H9 (cell line): Measurements from ENCODE around the gene WNT10A. TPM values are rescaled to one million over a fixed set of nuclear protein-coding genes. Genes with fewer than 3 reads are reported as not detected.

ENCODE experiments used
- DNase-seq: peaks from one replicate; pipeline ENCODE4 v3.0.0-alpha.2; 2017
- H2AFZ ChIP-seq: one replicate; pipeline ENCODE4 v1.6.1; 2013; ENCODE audit warnings: mild to moderate bottlenecking, low read length, control low read depth, moderate library complexity
- H2AK5ac ChIP-seq: 2 replicates; pipeline ENCODE4 v1.6.1; 2013; ENCODE audit warnings: low read length, control low read depth, mixed read lengths; ENCODE audit not compliant: insufficient read length
- H2BK120ac ChIP-seq: one replicate; pipeline ENCODE4 v1.6.1; 2013; ENCODE audit warnings: low read depth, mild to moderate bottlenecking, low read length, control low read depth, inconsistent platforms; ENCODE audit not compliant: poor library complexity, severe bottlenecking
- H2BK12ac ChIP-seq: 2 replicates; pipeline ENCODE4 v1.6.1; 2013; ENCODE audit warnings: low read length, control low read depth, mixed read lengths, low read depth; ENCODE audit not compliant: insufficient read length
- H2BK15ac ChIP-seq: 2 replicates; pipeline ENCODE4 v1.6.1; 2013; ENCODE audit warnings: low read depth, low read length, control low read depth
- H2BK20ac ChIP-seq: one replicate; pipeline ENCODE4 v1.6.1; 2013; ENCODE audit warnings: low read depth, mild to moderate bottlenecking, low read length, control low read depth, inconsistent platforms; ENCODE audit not compliant: poor library complexity, severe bottlenecking
- H2BK5ac ChIP-seq: 2 replicates; pipeline ENCODE4 v1.6.1; 2013; ENCODE audit warnings: low read length, control low read depth, mixed read lengths; ENCODE audit not compliant: insufficient read length
- H3K14ac ChIP-seq: 2 replicates; pipeline ENCODE4 v1.6.1; 2013; ENCODE audit warnings: low read length, control low read depth; ENCODE audit not compliant: insufficient read depth
- H3K18ac ChIP-seq: 2 replicates; pipeline ENCODE4 v1.6.1; 2013; ENCODE audit warnings: low read depth, mild to moderate bottlenecking, mixed read lengths, low read length, control low read depth; ENCODE audit not compliant: insufficient read length
- H3K23ac ChIP-seq: 2 replicates; pipeline ENCODE4 v1.6.1; 2013; ENCODE audit warnings: low read length, control low read depth, mixed read lengths, low read depth; ENCODE audit not compliant: insufficient read length
- H3K23me2 ChIP-seq: 2 replicates; pipeline ENCODE4 v1.6.1; 2013; ENCODE audit warnings: low read depth, mild to moderate bottlenecking, mixed read lengths, low read length, control low read depth; ENCODE audit not compliant: insufficient read length, poor library complexity, severe bottlenecking
- H3K27ac ChIP-seq: 2 replicates; pipeline ENCODE4 v1.5.1; 2013; ENCODE audit warnings: low read length, control low read depth, mixed read lengths, low read depth; ENCODE audit not compliant: insufficient read length
- H3K27me3 ChIP-seq: 2 replicates; pipeline ENCODE4 v1.6.1; 2013; ENCODE audit warnings: low read length, control low read depth, inconsistent platforms; ENCODE audit not compliant: insufficient read depth
- H3K4ac ChIP-seq: 2 replicates; pipeline ENCODE4 v1.6.1; 2013; ENCODE audit warnings: low read depth, mild to moderate bottlenecking, control low read depth, inconsistent platforms, low read length, moderate library complexity
- H3K4me1 ChIP-seq: 2 replicates; pipeline ENCODE4 v1.6.1; 2013; ENCODE audit warnings: low read length, control low read depth, inconsistent platforms; ENCODE audit not compliant: insufficient read depth
- H3K4me2 ChIP-seq: 2 replicates; pipeline ENCODE4 v1.6.1; 2013; ENCODE audit warnings: low read length, control low read depth, mixed read lengths; ENCODE audit not compliant: insufficient read length, insufficient read depth
- H3K56ac ChIP-seq: 2 replicates; pipeline ENCODE4 v1.6.1; 2013; ENCODE audit warnings: low read depth, mild to moderate bottlenecking, mixed read lengths, low read length, control low read depth; ENCODE audit not compliant: insufficient read length
- H3K79me1 ChIP-seq: 2 replicates; pipeline ENCODE4 v1.6.1; 2013; ENCODE audit warnings: low read depth, mild to moderate bottlenecking, moderate library complexity, low read length, control low read depth, inconsistent platforms; ENCODE audit not compliant: insufficient read depth, poor library complexity, severe bottlenecking
- H3K79me2 ChIP-seq: 2 replicates; pipeline ENCODE4 v1.6.1; 2013; ENCODE audit warnings: low read length, control low read depth, inconsistent platforms; ENCODE audit not compliant: insufficient read depth
- H3K9ac ChIP-seq: 2 replicates; pipeline ENCODE4 v1.6.1; 2013; ENCODE audit warnings: low read length, control low read depth, mixed read lengths; ENCODE audit not compliant: insufficient read length; ENCODE audit errors: extremely low read depth
- H3K9me3 ChIP-seq: one replicate; pipeline ENCODE4 v1.6.1; 2013; ENCODE audit warnings: low read depth, low read length, inconsistent platforms; ENCODE audit not compliant: control insufficient read depth
- H3T11ph ChIP-seq: one replicate; pipeline ENCODE4 v1.6.1; 2013; ENCODE audit warnings: mild to moderate bottlenecking, low read length, control low read depth, inconsistent platforms
- H4K20me1 ChIP-seq: one replicate; pipeline ENCODE4 v1.6.1; 2013; ENCODE audit not compliant: control insufficient read depth, insufficient read length, insufficient read depth
- H4K5ac ChIP-seq: 2 replicates; pipeline ENCODE4 v1.6.1; 2013; ENCODE audit warnings: low read depth, mild to moderate bottlenecking, mixed read lengths, low read length, control low read depth; ENCODE audit not compliant: insufficient read length
- H4K8ac ChIP-seq: replicated peaks from 2 replicates; pipeline ENCODE4 v1.6.1; 2013; ENCODE audit warnings: low read length, control low read depth, mixed read lengths, low read depth; ENCODE audit not compliant: insufficient read length
- H4K91ac ChIP-seq: 2 replicates; pipeline ENCODE4 v1.6.1; 2013; ENCODE audit warnings: low read depth, mild to moderate bottlenecking, moderate library complexity, mixed read lengths, low read length, control low read depth; ENCODE audit not compliant: insufficient read length
- H3K27ac Mint-ChIP-seq, 3 experiments: 2 replicates in 2 of 3; 3 replicates in 1 of 3; pipeline ENCODE4 v1.8.0; 2020 to 2021; ENCODE audit warnings: mixed read lengths in 3 of 3, mild to moderate bottlenecking in 1 of 3, moderate library complexity in 1 of 3
- H3K27me3 Mint-ChIP-seq: 2 replicates; pipeline ENCODE4 v1.8.0; 2021; ENCODE audit warnings: low read depth, mild to moderate bottlenecking, moderate library complexity, mixed read lengths
- H3K36me3 Mint-ChIP-seq, 3 experiments: 2 replicates in 2 of 3; 3 replicates in 1 of 3; pipeline ENCODE4 v1.8.0; 2020 to 2021; ENCODE audit warnings: low read depth in 3 of 3, mixed read lengths in 3 of 3; ENCODE audit not compliant: insufficient read depth in 1 of 3
- H3K4me1 Mint-ChIP-seq, 2 experiments: 2 replicates each; pipeline ENCODE4 v1.8.0; 2020; ENCODE audit warnings: mixed read lengths in 2 of 2
- H3K4me3 Mint-ChIP-seq, 2 experiments: 2 replicates in 1 of 2; 3 replicates in 1 of 2; pipeline ENCODE4 v1.8.0; 2020 to 2021; ENCODE audit warnings: mild to moderate bottlenecking in 2 of 2, mixed read lengths in 2 of 2, moderate library complexity in 1 of 2
- H3K9me3 Mint-ChIP-seq, 2 experiments: 2 replicates in 1 of 2; 3 replicates in 1 of 2; pipeline ENCODE4 v1.8.0; 2020; ENCODE audit warnings: mild to moderate bottlenecking in 2 of 2, mixed read lengths in 2 of 2, moderate library complexity in 1 of 2
- WGBS: extraction: QIAGEN DNeasy Blood & Tissue Kit; methylation state at CpG from one replicate; pipeline ENCODE4 v1.1.7; 2013; ENCODE audit warnings: missing lambda C conversion rate, low lambda C conversion rate, mixed read lengths; ENCODE audit not compliant: insufficient read length; ENCODE audit errors: extremely low coverage; 5-methylcytosine and 5-hydroxymethylcytosine counted together
- total RNA-seq: library from RNA; stranded (reverse); gene quantifications from 2 replicates; pipeline ENCODE4 v1.2.1, GENCODE V29; 2021
- TF ChIP-seq, protein P1 (sequence below): fragments of 200-600 bp; sonication (generic); conservative IDR thresholded peaks from 3 replicates; pipeline ENCODE4 v1.8.0; 2021; ENCODE audit warnings: antibody characterized with exemption, mild to moderate bottlenecking

The WNT10A gene
- total RNA-seq, 1 experiment from 2014 or later: not detected

- no CpG with 5 or more reads among the region's 2 CpGs for WGBS
- no peak overlapping the region for H3K18ac ChIP-seq
- H3K56ac ChIP-seq: no peak overlapping the region
- no peak overlapping the region for H2BK120ac ChIP-seq
- no peak overlapping the region for H2BK15ac ChIP-seq
- no peaks in the 10 kb centered on the region for H3K9me3 ChIP-seq
- no peak overlapping the region for H3K14ac ChIP-seq
- H2BK20ac ChIP-seq: no peak overlapping the region
- H3K27me3 ChIP-seq: no peaks in the 10 kb centered on the region
- Mint-ChIP-seq H3K27ac (no peak overlapping the region), H3K9me3 (peaks cover 41 to 47% of the 10 kb centered on the region in 2 experiments), H3K27me3 (peaks cover 22% of the 10 kb centered on the region), H3K4me3 (no peak overlapping the region), H3K36me3 (peaks cover 12 to 24% (median 22%) of the 10 kb centered on the region in 3 experiments; a peak in 6 of 7 replicates), H3K4me1 (no peaks in the 10 kb centered on the region)
- H3T11ph ChIP-seq: no peak overlapping the region
- H4K91ac ChIP-seq: no peak overlapping the region
- H2BK5ac ChIP-seq: no peak overlapping the region
- no peak overlapping the region for H4K5ac ChIP-seq
- H3K23ac ChIP-seq: no peak overlapping the region
- H3K9ac ChIP-seq: no peak overlapping the region
- no peak overlapping the region for H3K4ac ChIP-seq
- H2BK12ac ChIP-seq: no peak overlapping the region
- H2AFZ ChIP-seq: no peak overlapping the region
- TF ChIP-seq, protein P1, sequence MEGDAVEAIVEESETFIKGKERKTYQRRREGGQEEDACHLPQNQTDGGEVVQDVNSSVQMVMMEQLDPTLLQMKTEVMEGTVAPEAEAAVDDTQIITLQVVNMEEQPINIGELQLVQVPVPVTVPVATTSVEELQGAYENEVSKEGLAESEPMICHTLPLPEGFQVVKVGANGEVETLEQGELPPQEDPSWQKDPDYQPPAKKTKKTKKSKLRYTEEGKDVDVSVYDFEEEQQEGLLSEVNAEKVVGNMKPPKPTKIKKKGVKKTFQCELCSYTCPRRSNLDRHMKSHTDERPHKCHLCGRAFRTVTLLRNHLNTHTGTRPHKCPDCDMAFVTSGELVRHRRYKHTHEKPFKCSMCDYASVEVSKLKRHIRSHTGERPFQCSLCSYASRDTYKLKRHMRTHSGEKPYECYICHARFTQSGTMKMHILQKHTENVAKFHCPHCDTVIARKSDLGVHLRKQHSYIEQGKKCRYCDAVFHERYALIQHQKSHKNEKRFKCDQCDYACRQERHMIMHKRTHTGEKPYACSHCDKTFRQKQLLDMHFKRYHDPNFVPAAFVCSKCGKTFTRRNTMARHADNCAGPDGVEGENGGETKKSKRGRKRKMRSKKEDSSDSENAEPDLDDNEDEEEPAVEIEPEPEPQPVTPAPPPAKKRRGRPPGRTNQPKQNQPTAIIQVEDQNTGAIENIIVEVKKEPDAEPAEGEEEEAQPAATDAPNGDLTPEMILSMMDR: no peak
- no peaks in the 10 kb centered on the region for H4K20me1 ChIP-seq
- no peaks in the 10 kb centered on the region for H3K4me1 ChIP-seq
- H3K27ac ChIP-seq: no peak overlapping the region
- no peaks in the 10 kb centered on the region for H3K79me2 ChIP-seq
- H4K8ac ChIP-seq: no peak overlapping the region
- no peaks in the 10 kb centered on the region for H3K79me1 ChIP-seq
- no peak for DNase-seq
- H2AK5ac ChIP-seq: no peak overlapping the region
- no peak overlapping the region for H3K4me2 ChIP-seq
- no peaks in the 10 kb centered on the region for H3K23me2 ChIP-seq
Measured at GRCh38 chr2:218927422-218927821, 46.8 kb downstream of the WNT10A start.
